GM12891 (cell line): ENCODE data around the gene SOBP.

Experiments
- POLR2A ChIP-seq: IDR thresholded peaks from 2 replicates; pipeline ENCODE4 v1.6.1; 2011; ENCODE audit warnings: low read depth, low read length, control low read depth
- POLR2AphosphoS5 ChIP-seq: IDR thresholded peaks from 2 replicates; pipeline ENCODE4 v1.6.1; 2011; ENCODE audit warnings: low read depth, low read length, control low read depth
- TAF1 ChIP-seq: IDR thresholded peaks from 2 replicates; pipeline ENCODE4 v1.6.1; 2011; ENCODE audit warnings: low read depth, low read length, control low read depth

DNA sequence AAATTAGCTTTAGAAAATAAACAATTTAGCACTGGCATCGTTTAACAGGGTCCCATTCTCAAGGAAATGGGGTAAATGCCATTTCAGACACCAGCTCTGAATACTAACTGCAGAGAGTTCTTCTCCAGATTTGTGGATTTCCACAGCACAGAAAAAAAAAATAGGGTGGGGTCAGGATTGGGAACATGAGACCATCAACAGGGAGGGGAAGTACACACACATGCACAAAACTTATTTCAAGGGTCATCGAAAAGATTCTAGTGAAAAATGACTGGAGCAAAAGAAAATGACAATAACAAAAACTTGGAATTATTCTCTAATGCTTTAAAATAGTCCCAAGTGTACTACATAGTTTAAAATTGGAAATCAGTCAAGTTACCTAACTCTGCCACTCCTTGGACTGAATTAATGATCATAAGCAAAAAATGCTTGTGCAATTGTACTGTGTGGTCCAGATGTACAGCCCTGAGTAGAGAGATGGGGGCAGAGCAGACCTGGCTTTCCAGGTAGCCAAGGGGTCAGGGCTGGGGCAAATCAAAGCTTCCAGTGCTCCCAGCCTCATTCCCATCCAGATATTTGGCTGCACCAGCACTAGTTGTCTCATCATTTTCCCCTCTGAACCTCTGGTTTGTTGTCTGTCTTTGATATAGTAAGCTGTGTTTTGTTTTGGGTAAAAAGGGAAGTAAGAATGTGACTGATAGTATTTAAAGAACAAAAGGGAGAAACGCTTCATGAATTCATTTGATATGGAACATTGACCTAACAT is 152.4 kb downstream of the SOBP start:
- TF ChIP-seq TAF1 = no peak
- no peak for TF ChIP-seq POLR2AphosphoS5
- TF ChIP-seq POLR2A = no peak
